Fibroblast of lung (primary cell): ENCODE data around the gene ZC3H7B. TPM values are rescaled to one million over a fixed set of nuclear protein-coding genes. Genes with fewer than 3 reads are reported as not detected.

Source experiments
- DNase-seq, 2 donors: peaks; one replicate each; pipeline versions ENCODE4 v3.0.0 to v3.0.0-alpha.2; 2010; ENCODE audit warnings: low read depth in 2 of 2
- H2AFZ ChIP-seq: 2 replicates; pipeline ENCODE4 v1.5.1; 2012; ENCODE audit warnings: low read length, control low read depth, inconsistent platforms
- H3K27ac ChIP-seq: 2 replicates; pipeline ENCODE4 v1.5.1; 2011; ENCODE audit warnings: low read length, control low read depth; ENCODE audit not compliant: insufficient read depth
- H3K27me3 ChIP-seq: 2 replicates; pipeline ENCODE4 v1.5.1; 2011; ENCODE audit warnings: mild to moderate bottlenecking, low read length; ENCODE audit not compliant: control insufficient read depth, insufficient read depth
- H3K36me3 ChIP-seq: 2 replicates; pipeline ENCODE4 v1.5.1; 2011; ENCODE audit warnings: low read length; ENCODE audit not compliant: control insufficient read depth, insufficient read depth
- H3K4me1 ChIP-seq: 2 replicates; pipeline ENCODE4 v1.5.1; 2011; ENCODE audit warnings: low read length; ENCODE audit not compliant: control insufficient read depth, insufficient read depth; ENCODE audit errors: extremely low read depth
- H3K4me2 ChIP-seq: 2 replicates; pipeline ENCODE4 v1.5.1; 2011; ENCODE audit warnings: low read length, control low read depth; ENCODE audit not compliant: insufficient read depth; ENCODE audit errors: extremely low read depth
- H3K4me3 ChIP-seq, 4 experiments: fragments of 200-600 bp in 1 of 4; sonication (generic) in 1 of 4; replicated peaks in 1 of 4; 2 replicates each; pipeline ENCODE4 v1.5.1; 2011 to 2016; ENCODE audit warnings: low read length in 4 of 4, low read depth in 3 of 4, mild to moderate bottlenecking in 3 of 4, control low read depth in 2 of 4, inconsistent platforms in 1 of 4, mixed read lengths in 1 of 4; ENCODE audit not compliant: insufficient read depth in 1 of 4; ENCODE audit errors: control extremely low read depth in 1 of 4
- H3K79me2 ChIP-seq: 2 replicates; pipeline ENCODE4 v1.5.1; 2012; ENCODE audit warnings: mild to moderate bottlenecking, low read length, inconsistent platforms; ENCODE audit not compliant: control insufficient read depth, insufficient read depth
- H3K9ac ChIP-seq: 2 replicates; pipeline ENCODE4 v1.5.1; 2011; ENCODE audit warnings: mild to moderate bottlenecking, low read length, control low read depth; ENCODE audit not compliant: insufficient read depth
- H3K9me3 ChIP-seq: 2 replicates; pipeline ENCODE4 v1.5.1; 2012; ENCODE audit warnings: low read depth, low read length; ENCODE audit not compliant: control insufficient read depth, insufficient read depth
- H4K20me1 ChIP-seq: 2 replicates; pipeline ENCODE4 v1.5.1; 2011; ENCODE audit warnings: low read length; ENCODE audit not compliant: control insufficient read depth, insufficient read depth; ENCODE audit errors: extremely low read depth
- EZH2 ChIP-seq: IDR thresholded peaks from 2 replicates; pipeline ENCODE4 v1.5.1; 2012; ENCODE audit warnings: low read length, control low read depth, mild to moderate bottlenecking; ENCODE audit errors: missing control alignments
- polyA plus RNA-seq, 2 donors: library from polyadenylated mRNA; depleted of rRNA in 1 of 2; stranded (reverse) in 1 of 2; unstranded in 1 of 2; fragments of >200 nt; gene quantifications; 2 replicates each; pipeline ENCODE4 v1.2.1, GENCODE V29; 2011 to 2012; ENCODE audit warnings: missing spikeins in 1 of 2
- total RNA-seq: library from RNA; depleted of rRNA; stranded (reverse); fragments of >200 nt; gene quantifications from 2 replicates; pipeline ENCODE4 v1.2.1, GENCODE V29; 2014
- TF ChIP-seq, protein P1 (sequence below), 2 donors: IDR thresholded peaks in 1 of 2; conservative IDR thresholded peaks in 1 of 2; 1 replicate in 1 of 2; 2 replicates in 1 of 2; pipeline ENCODE4 v1.5.1; 2011 to 2012; ENCODE audit warnings: low read length in 2 of 2, control low read depth in 1 of 2, inconsistent platforms in 1 of 2, low read depth in 1 of 2, mild to moderate bottlenecking in 1 of 2

Gene ZC3H7B
- total and polyA plus RNA-seq, 2 donors (not counting 1 experiment from before 2014, with no cell fraction given) = 30.6 to 64.4 TPM

DNA sequence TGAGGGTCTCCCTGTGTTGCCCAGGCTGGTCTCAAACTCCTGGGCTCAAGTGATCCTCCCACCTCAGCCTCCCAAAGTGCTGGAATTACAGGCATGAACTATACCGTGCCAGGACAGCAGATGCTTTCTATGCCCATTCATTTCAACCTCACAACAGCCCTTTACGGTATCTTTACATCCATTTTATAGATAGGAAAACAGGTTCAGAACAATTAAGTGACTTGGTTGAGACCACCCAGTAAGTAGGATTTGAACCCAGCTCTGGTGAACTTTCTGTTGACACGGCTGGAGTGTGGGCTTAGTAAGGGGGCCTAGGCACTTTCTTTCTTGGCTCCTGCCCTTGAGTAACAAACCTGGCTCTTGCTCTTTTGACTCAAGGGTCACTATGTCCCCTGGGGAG is 106.1 kb downstream of the ZC3H7B start:
- Histone ChIP-seq H2AFZ (no peak overlapping the region), H3K27ac (no peak overlapping the region), H3K4me3 (no peak overlapping the region), H3K9ac (no peak overlapping the region), H3K4me1 (peaks cover 8% of the 10 kb centered on the region), H3K36me3 (no peaks in the 10 kb centered on the region), H3K9me3 (no peaks in the 10 kb centered on the region), H4K20me1 (no peaks in the 10 kb centered on the region), H3K4me2 (no peak overlapping the region), H3K79me2 (no peaks in the 10 kb centered on the region), H3K27me3 (no peaks in the 10 kb centered on the region)
- no peak for DNase-seq
- no peak for TF ChIP-seq EZH2
- TF ChIP-seq, protein P1, sequence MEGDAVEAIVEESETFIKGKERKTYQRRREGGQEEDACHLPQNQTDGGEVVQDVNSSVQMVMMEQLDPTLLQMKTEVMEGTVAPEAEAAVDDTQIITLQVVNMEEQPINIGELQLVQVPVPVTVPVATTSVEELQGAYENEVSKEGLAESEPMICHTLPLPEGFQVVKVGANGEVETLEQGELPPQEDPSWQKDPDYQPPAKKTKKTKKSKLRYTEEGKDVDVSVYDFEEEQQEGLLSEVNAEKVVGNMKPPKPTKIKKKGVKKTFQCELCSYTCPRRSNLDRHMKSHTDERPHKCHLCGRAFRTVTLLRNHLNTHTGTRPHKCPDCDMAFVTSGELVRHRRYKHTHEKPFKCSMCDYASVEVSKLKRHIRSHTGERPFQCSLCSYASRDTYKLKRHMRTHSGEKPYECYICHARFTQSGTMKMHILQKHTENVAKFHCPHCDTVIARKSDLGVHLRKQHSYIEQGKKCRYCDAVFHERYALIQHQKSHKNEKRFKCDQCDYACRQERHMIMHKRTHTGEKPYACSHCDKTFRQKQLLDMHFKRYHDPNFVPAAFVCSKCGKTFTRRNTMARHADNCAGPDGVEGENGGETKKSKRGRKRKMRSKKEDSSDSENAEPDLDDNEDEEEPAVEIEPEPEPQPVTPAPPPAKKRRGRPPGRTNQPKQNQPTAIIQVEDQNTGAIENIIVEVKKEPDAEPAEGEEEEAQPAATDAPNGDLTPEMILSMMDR (conservative IDR thresholded peaks at IDR 0.05 in 1 of 2, IDR thresholded peaks at IDR 0.05 in 1 of 2; ENCODE audit: low read depth in 1 of 2, low read length in 2 of 2) = no peak

DNA sequence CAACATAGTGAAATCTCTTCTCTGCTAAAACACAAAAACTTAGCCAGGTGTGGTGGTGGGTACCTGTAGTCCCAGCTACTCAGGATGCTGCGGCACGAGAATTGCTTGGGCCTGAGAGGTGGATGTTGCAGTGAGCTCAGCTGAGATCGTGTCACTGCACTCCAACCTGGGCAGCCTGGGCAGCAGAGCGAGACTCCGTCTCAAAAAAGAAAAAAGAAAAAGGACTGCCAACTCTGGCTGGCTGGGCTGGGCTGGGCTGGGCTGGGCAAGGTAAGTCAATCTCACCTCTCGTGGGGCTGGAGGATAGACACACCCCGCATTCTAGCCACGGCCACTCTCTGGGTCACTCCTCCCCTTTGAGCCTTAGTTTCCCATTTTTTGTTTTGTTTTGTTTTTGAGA is 107.3 kb downstream of the ZC3H7B start:
- Histone ChIP-seq H2AFZ (no peak overlapping the region), H3K4me1 (peaks cover 3% of the 10 kb centered on the region), H3K36me3 (no peaks in the 10 kb centered on the region), H4K20me1 (no peaks in the 10 kb centered on the region), H3K27me3 (no peaks in the 10 kb centered on the region), H3K9me3 (no peaks in the 10 kb centered on the region), H3K9ac (no peak overlapping the region), H3K27ac (no peak overlapping the region), H3K79me2 (no peaks in the 10 kb centered on the region), H3K4me2 (no peak overlapping the region), H3K4me3 (no peak overlapping the region)
- no peak for DNase-seq
- TF ChIP-seq EZH2 = no peak
- TF ChIP-seq, protein P1 (conservative IDR thresholded peaks at IDR 0.05 in 1 of 2, IDR thresholded peaks at IDR 0.05 in 1 of 2; ENCODE audit: low read depth in 1 of 2, low read length in 2 of 2) = no peak

Other genes with a start within 250 kb of the ZC3H7B start
- 32.9 and 41.0 TPM in 2 replicates for gene EP300, start 208.9 kb upstream of the ZC3H7B start, total RNA-seq
- gene EP300, start 208.9 kb upstream of the ZC3H7B start, polyA plus RNA-seq = 9.1 and 10.1 TPM in 2 replicates
- gene L3MBTL2, start 96.2 kb upstream of the ZC3H7B start, total RNA-seq = 15.4 and 16.0 TPM in 2 replicates
- 19.3 and 27.7 TPM in 2 replicates for gene L3MBTL2, start 96.2 kb upstream of the ZC3H7B start, polyA plus RNA-seq
- 2.1 and 3.1 TPM in 2 replicates for gene CHADL, start 60.6 kb upstream of the ZC3H7B start, total RNA-seq
- 0.10 and 0.14 TPM in 2 replicates for gene CHADL, start 60.6 kb upstream of the ZC3H7B start, polyA plus RNA-seq
- 28.0 and 59.9 TPM in 2 replicates for gene RANGAP1, start 15.3 kb upstream of the ZC3H7B start, total RNA-seq
- 37.2 and 105 TPM in 2 replicates for gene RANGAP1, start 15.3 kb upstream of the ZC3H7B start, polyA plus RNA-seq
- gene TEF, start 80.4 kb downstream of the ZC3H7B start, total RNA-seq = 14.9 and 22.5 TPM in 2 replicates
- gene TEF, start 80.4 kb downstream of the ZC3H7B start, polyA plus RNA-seq = 8.2 and 9.0 TPM in 2 replicates
- 19.5 and 20.6 TPM in 2 replicates for gene TOB2, start 145.3 kb downstream of the ZC3H7B start, total RNA-seq
- gene TOB2, start 145.3 kb downstream of the ZC3H7B start, polyA plus RNA-seq = 19.5 and 20.9 TPM in 2 replicates
- gene PHF5A, start 167.2 kb downstream of the ZC3H7B start, total RNA-seq = 63.3 and 64.2 TPM in 2 replicates
- 61.5 and 82.7 TPM in 2 replicates for gene PHF5A, start 167.2 kb downstream of the ZC3H7B start, polyA plus RNA-seq
- gene ACO2, start 167.6 kb downstream of the ZC3H7B start, total RNA-seq = 60.4 and 80.3 TPM in 2 replicates
- gene ACO2, start 167.6 kb downstream of the ZC3H7B start, polyA plus RNA-seq = 37.6 and 52.6 TPM in 2 replicates
- gene POLR3H, start 242.9 kb downstream of the ZC3H7B start, total RNA-seq = 15.4 and 19.7 TPM in 2 replicates
- gene POLR3H, start 242.9 kb downstream of the ZC3H7B start, polyA plus RNA-seq = 42.6 and 62.5 TPM in 2 replicates